CD14-positive monocyte (primary cell): ENCODE data around the gene KLHL17. TPM values are rescaled to one million over a fixed set of nuclear protein-coding genes. Genes with fewer than 3 reads are reported as not detected.

Experiments used
- DNase-seq, 3 donors: peaks; one replicate each; pipeline ENCODE4 v3.0.0-alpha.2; 2011 to 2022
- H2AFZ ChIP-seq: 2 replicates; pipeline ENCODE4 v1.6.0; 2012; ENCODE audit warnings: mild to moderate bottlenecking, low read depth, low read length, inconsistent platforms; ENCODE audit not compliant: insufficient read depth, poor library complexity, severe bottlenecking
- H3K27ac ChIP-seq, 2 donors: 1 replicate in 1 of 2; 2 replicates in 1 of 2; pipeline ENCODE4 v1.5.1; 2012 to 2013; ENCODE audit warnings: low read length in 2 of 2, control low read depth in 1 of 2, inconsistent platforms in 1 of 2, low read depth in 1 of 2, mild to moderate bottlenecking in 1 of 2
- H3K27me3 ChIP-seq, 2 donors: one replicate each; pipeline versions ENCODE4 v1.6.0 to v1.6.1; 2011 to 2013; ENCODE audit warnings: low read length in 2 of 2; ENCODE audit not compliant: control insufficient read depth in 2 of 2, insufficient read depth in 2 of 2
- H3K36me3 ChIP-seq, 2 donors: replicated peaks in 1 of 2; 1 replicate in 1 of 2; 2 replicates in 1 of 2; pipeline versions ENCODE4 v1.5.1 to v1.6.1; 2012 to 2013; ENCODE audit warnings: low read length in 2 of 2, control low read depth in 1 of 2, inconsistent platforms in 1 of 2, mild to moderate bottlenecking in 1 of 2; ENCODE audit not compliant: insufficient read depth in 2 of 2, control insufficient read depth in 1 of 2
- H3K4me1 ChIP-seq, 2 donors: 1 replicate in 1 of 2; 2 replicates in 1 of 2; pipeline versions ENCODE4 v1.5.1 to v1.6.1; 2012 to 2013; ENCODE audit warnings: low read length in 2 of 2, control low read depth in 1 of 2, inconsistent platforms in 1 of 2, mild to moderate bottlenecking in 1 of 2, moderate library complexity in 1 of 2; ENCODE audit not compliant: insufficient read depth in 2 of 2, control insufficient read depth in 1 of 2
- H3K4me2 ChIP-seq: replicated peaks from 2 replicates; pipeline ENCODE3; 2012; ENCODE audit warnings: low read length, moderate library complexity, mild to moderate bottlenecking; ENCODE audit not compliant: poor library complexity, severe bottlenecking; ENCODE audit errors: extremely low read depth
- H3K4me3 ChIP-seq, 3 experiments: fragments of 200-600 bp in 1 of 3; sonication (generic) in 1 of 3; replicated peaks in 1 of 3; 1 replicate in 2 of 3; 2 replicates in 1 of 3; pipeline ENCODE4 v1.5.1; 2011 to 2013; ENCODE audit warnings: low read length in 3 of 3, mild to moderate bottlenecking in 3 of 3, control low read depth in 2 of 3, low read depth in 2 of 3, inconsistent platforms in 1 of 3, moderate library complexity in 1 of 3
- H3K79me2 ChIP-seq: 2 replicates; pipeline ENCODE4 v1.6.0; 2012; ENCODE audit warnings: mild to moderate bottlenecking, control low read depth, inconsistent platforms, low read length, moderate library complexity; ENCODE audit not compliant: insufficient read depth
- H3K9ac ChIP-seq: 2 replicates; pipeline ENCODE4 v1.6.0; 2017; ENCODE audit warnings: low read length, mild to moderate bottlenecking; ENCODE audit not compliant: insufficient read depth, poor library complexity, severe bottlenecking
- H3K9me3 ChIP-seq, 2 donors: replicated peaks in 1 of 2; 1 replicate in 1 of 2; 2 replicates in 1 of 2; pipeline versions ENCODE4 v1.5.1 to v1.6.1; 2012 to 2013; ENCODE audit warnings: low read length in 2 of 2, control low read depth in 1 of 2; ENCODE audit not compliant: control insufficient read depth in 1 of 2, insufficient read depth in 1 of 2
- H4K20me1 ChIP-seq: 2 replicates; pipeline ENCODE4 v1.6.0; 2012; ENCODE audit warnings: mild to moderate bottlenecking, low read length, control low read depth, moderate library complexity; ENCODE audit not compliant: insufficient read depth
- H3K27ac Mint-ChIP-seq, 7 donors: one replicate each; pipeline ENCODE4 v1.8.0; 2020; ENCODE audit warnings: mild to moderate bottlenecking in 7 of 7, mixed read lengths in 7 of 7, moderate library complexity in 6 of 7, inconsistent platforms in 2 of 7
- H3K27me3 Mint-ChIP-seq, 3 donors: one replicate each; pipeline ENCODE4 v1.8.0; 2021 to 2022; ENCODE audit warnings: low read depth in 3 of 3, mild to moderate bottlenecking in 3 of 3, mixed read lengths in 3 of 3, moderate library complexity in 3 of 3, inconsistent platforms in 1 of 3
- H3K36me3 Mint-ChIP-seq, 2 donors: one replicate each; pipeline ENCODE4 v1.8.0; 2020; ENCODE audit warnings: mixed read lengths in 2 of 2, inconsistent platforms in 1 of 2, mild to moderate bottlenecking in 1 of 2
- H3K4me1 Mint-ChIP-seq: one replicate; pipeline ENCODE4 v1.8.0; 2020; ENCODE audit warnings: mild to moderate bottlenecking, mixed read lengths
- H3K4me3 Mint-ChIP-seq, 2 donors: one replicate each; pipeline ENCODE4 v1.8.0; 2020; ENCODE audit warnings: mild to moderate bottlenecking in 2 of 2, mixed read lengths in 2 of 2, moderate library complexity in 1 of 2
- H3K9me3 Mint-ChIP-seq, 7 donors: one replicate each; pipeline ENCODE4 v1.8.0; 2020 to 2022; ENCODE audit warnings: mixed read lengths in 7 of 7, mild to moderate bottlenecking in 6 of 7, moderate library complexity in 6 of 7, inconsistent platforms in 2 of 7
- CTCF ChIP-seq: fragments of 200-600 bp; IDR thresholded peaks from one replicate; pipeline ENCODE4 v1.8.0; 2022; ENCODE audit warnings: antibody characterized with exemption, mild to moderate bottlenecking
- WGBS: methylation state at CpG from one replicate; pipeline ENCODE4 v1.1.5; 2013; ENCODE audit warnings: missing lambda C conversion rate; ENCODE audit not compliant: insufficient coverage; 5-methylcytosine and 5-hydroxymethylcytosine counted together
- intact Hi-C, 2 donors: fragments of 100-400 bp; cut with micrococcal nuclease; formaldehyde crosslinking; loops; one replicate each; pipeline versions ENCODE4 v1.15.0 to v1.15.1; 2023
- polyA plus RNA-seq, 3 donors: library from polyadenylated mRNA; depleted of rRNA in 1 of 3; unstranded in 2 of 3; stranded (reverse) in 1 of 3; fragments of 300-500 nt in 2 of 3; fragments of >200 nt in 1 of 3; fragmentation: Illumina TruSeq in 2 of 3; gene quantifications; 1 replicate in 2 of 3; 2 replicates in 1 of 3; pipeline ENCODE4 v1.2.3, GENCODE V29; 2012 to 2021

KLHL17 gene
- polyA plus RNA-seq, 3 donors: 0.31 to 48.1 (median 0.71) TPM

- Histone ChIP-seq H3K27ac (no peak overlapping the region), H3K27me3 (peaks cover 23 to 48% of the 10 kb centered on the region in 2 donors), H3K4me3 (no peak overlapping the region), H4K20me1 (peaks cover 12% of the 10 kb centered on the region), H3K4me2 (no peak overlapping the region), H3K9me3 (peaks cover 22 to 29% of the 10 kb centered on the region in 2 donors), H3K9ac (no peak overlapping the region), H3K36me3 (no peaks in the 10 kb centered on the region), H3K79me2 (no peaks in the 10 kb centered on the region), H2AFZ (no peak overlapping the region), H3K4me1 (peaks cover 6 to 22% of the 10 kb centered on the region in 2 donors)
- H3K36me3 Mint-ChIP-seq: peaks cover 0 to 4% of the 10 kb centered on the region in 2 donors
- intact Hi-C loops: no loop called here
- peak overlapping the region in 1 of 2 donors; percentile 69 for H3K4me3 Mint-ChIP-seq
- no peak overlapping the region for H3K27ac Mint-ChIP-seq
- H3K4me1 Mint-ChIP-seq: peaks cover 10% of the 10 kb centered on the region
- no peak for TF ChIP-seq CTCF
- peaks cover 10 to 43% (median 32%) of the 10 kb centered on the region in 7 donors for H3K9me3 Mint-ChIP-seq
- no peak for DNase-seq
- WGBS: 59% methylated on average over 10 of the region's 30 CpGs
- H3K27me3 Mint-ChIP-seq: peaks cover 45 to 82% (median 63%) of the 10 kb centered on the region in 3 donors
Measured at GRCh38 chr1:995665-996633, 35.6 kb downstream of the KLHL17 start.

- Mint-ChIP-seq H3K4me3 (peak overlapping the region; percentile 56 to 75), H3K9me3 (peaks cover 6 to 40% (median 21%) of the 10 kb centered on the region in 7 donors), H3K4me1 (peaks cover 14% of the 10 kb centered on the region), H3K27me3 (peaks cover 52 to 80% (median 63%) of the 10 kb centered on the region in 3 donors), H3K27ac (no peak overlapping the region), H3K36me3 (peaks cover 0 to 4% of the 10 kb centered on the region in 2 donors)
- peak in 1 of 3 donors; percentile 8 for DNase-seq
- intact Hi-C loops: no loop called here
- H3K4me2 ChIP-seq: peak overlapping the region; percentile 36
- peaks cover 16 to 27% of the 10 kb centered on the region in 2 donors for H3K9me3 ChIP-seq
- H3K79me2 ChIP-seq: no peaks in the 10 kb centered on the region
- H3K27ac ChIP-seq: no peak overlapping the region
- peak overlapping the region in 1 of 3 experiments; percentile 52 for H3K4me3 ChIP-seq
- no peak overlapping the region for H2AFZ ChIP-seq
- peaks cover 12% of the 10 kb centered on the region for H4K20me1 ChIP-seq
- WGBS: 52% methylated on average over 22 of the region's 24 CpGs
- H3K4me1 ChIP-seq: peaks cover 11 to 33% of the 10 kb centered on the region in 2 donors
- no peak overlapping the region for H3K9ac ChIP-seq
- no peak for TF ChIP-seq CTCF
- peaks cover 28 to 58% of the 10 kb centered on the region in 2 donors for H3K27me3 ChIP-seq
- H3K36me3 ChIP-seq: no peaks in the 10 kb centered on the region
Measured at GRCh38 chr1:996851-997712, 36.7 kb downstream of the KLHL17 start.
